ENCODE results near the gene OCA2.
"Not testable (repeated sequence)": the region's sequence is repeated elsewhere in the genome, so short reads cannot be mapped to it uniquely, and the experiment has no call there.

OCA2 gene

GRCh38 chr15:28023933-28024888, 74.9 kb downstream of the OCA2 start:
- no peak for DNase-seq (ENCODE audit: low read depth in 2 of 2)

GRCh38 chr15:28023422-28023821, 75.7 kb downstream of the OCA2 start:
- DNase-seq (ENCODE audit: low read depth in 2 of 2) = no peak

- DNase-seq (ENCODE audit: low read depth in 2 of 2) = no peak
Observed at GRCh38 chr15:28022961-28023360, 76.2 kb downstream of the OCA2 start.

- DNase-seq (ENCODE audit: low read depth in 2 of 2) = no peak
Observed at GRCh38 chr15:28022181-28022580, 76.9 kb downstream of the OCA2 start.

GRCh38 chr15:28021281-28022039, 77.7 kb downstream of the OCA2 start:
- peak in 1 of 2 donors; percentile 7 for DNase-seq (ENCODE audit: low read depth in 2 of 2)

GRCh38 chr15:28020644-28021043, 78.5 kb downstream of the OCA2 start:
- DNase-seq (ENCODE audit: low read depth in 2 of 2) = no peak

- DNase-seq (ENCODE audit: low read depth in 2 of 2) = no peak
Observed at GRCh38 chr15:28019594-28020309, 79.4 kb downstream of the OCA2 start.

GRCh38 chr15:28018291-28019044, 80.6 kb downstream of the OCA2 start:
- DNase-seq (ENCODE audit: low read depth in 2 of 2) = no peak

GRCh38 chr15:28017423-28017924, 81.6 kb downstream of the OCA2 start:
- no peak for DNase-seq (ENCODE audit: low read depth in 2 of 2)

GRCh38 chr15:28015855-28016254, 83.3 kb downstream of the OCA2 start:
- no peak for DNase-seq (ENCODE audit: low read depth in 2 of 2)

GRCh38 chr15:28014623-28015200, 84.4 kb downstream of the OCA2 start:
- DNase-seq (ENCODE audit: low read depth in 2 of 2) = no peak

GRCh38 chr15:28013976-28014375, 85.1 kb downstream of the OCA2 start:
- no peak for DNase-seq (ENCODE audit: low read depth in 2 of 2)

GRCh38 chr15:28013480-28013879, 85.6 kb downstream of the OCA2 start:
- no peak for DNase-seq (ENCODE audit: low read depth in 2 of 2)

GRCh38 chr15:28012231-28012630, 86.9 kb downstream of the OCA2 start:
- DNase-seq (ENCODE audit: low read depth in 2 of 2) = no peak

- DNase-seq (ENCODE audit: low read depth in 2 of 2) = not testable (repeated sequence)
Observed at GRCh38 chr15:28008175-28008574, 90.9 kb downstream of the OCA2 start.

GRCh38 chr15:28006116-28006905, 92.8 kb downstream of the OCA2 start:
- no peak for DNase-seq (ENCODE audit: low read depth in 2 of 2)

- no peak for DNase-seq (ENCODE audit: low read depth in 2 of 2)
Observed at GRCh38 chr15:28005004-28005527, 94.0 kb downstream of the OCA2 start.

GRCh38 chr15:28004143-28005003, 94.7 kb downstream of the OCA2 start:
- no peak for DNase-seq (ENCODE audit: low read depth in 2 of 2)

All from stimulated activated CD8-positive, alpha-beta memory T cell treated with anti-CD3 and anti-CD28 coated beads, Interleukin-2, amount 100 ng/mL, for 48 hours (primary cell).